Measurements from ENCODE around the gene LRMDA. TPM values are rescaled to one million over a fixed set of nuclear protein-coding genes. Genes with fewer than 3 reads are reported as not detected.

Gene LRMDA
- total and polyA plus RNA-seq, 2 of the 4 experiments (the other 2 are of a cell fraction), result 0.07 TPM; not detected in 1

GRCh38 chr10:75922435-75922834, 491.0 kb downstream of the LRMDA start:
- dilution Hi-C loops (cut with HindIII; ENCODE audit: low sequenced_read_pairs, unreplicated experiment) (no loop called here), in situ Hi-C loops (cut with MboI; ENCODE audit: low sequenced_read_pairs) (no loop called here), intact Hi-C loops (cut with micrococcal nuclease) (loop anchor here (10.0 kb wide), 1 partner anchor 622 kb away; no protein-coding TSS in a partner anchor)
- ChIA-PET POLR2A (ENCODE audit: unreplicated experiment) (no interaction called here), CTCF (interaction anchor here (1.5 kb wide), 1 partner anchor 12 kb away, joined by 3 read pairs; no protein-coding TSS in a partner anchor)
- no peak overlapping the region for H3K56ac ChIP-seq (ENCODE audit: extremely low read depth, insufficient read depth, low read length)
- H4K8ac ChIP-seq (ENCODE audit: low read depth in 2 of 2, low read length in 2 of 2), result no peak overlapping the region
- H3K9me3 ChIP-seq (ENCODE audit: control insufficient read depth, insufficient read depth, low read length), result no peaks in the 10 kb centered on the region
- H3K9me1 ChIP-seq (ENCODE audit: insufficient read depth, low read length), result no peaks in the 10 kb centered on the region
- no peak for ATAC-seq (ENCODE audit: low read depth)
- no peak overlapping the region for H2BK15ac ChIP-seq (ENCODE audit: low read depth, low read length)
- no peak overlapping the region for H2AK5ac ChIP-seq (ENCODE audit: low read depth, low read length)
- H4K5ac ChIP-seq (ENCODE audit: low read depth, low read length), result no peak overlapping the region
- BruUV-seq (replicated peaks), result no TSS peak
- no peak overlapping the region for H3K27ac ChIP-seq (ENCODE audit: insufficient read depth, low read length)
- H3K27me3 ChIP-seq (ENCODE audit: control insufficient read depth, insufficient read depth, low read length), result peaks cover 9% of the 10 kb centered on the region
- H3K23ac ChIP-seq (ENCODE audit: low read depth, low read length), result no peak overlapping the region
- no peak overlapping the region for H3K9ac ChIP-seq (ENCODE audit: low read depth, low read length)
- no peaks in the 10 kb centered on the region for H3K36me3 ChIP-seq (ENCODE audit: control insufficient read depth, insufficient read depth, low read length)
- H2AFZ ChIP-seq (replicated peaks; ENCODE audit: low read length, poor library complexity), result no peak overlapping the region
- no peaks in the 10 kb centered on the region for H3K4me1 ChIP-seq (ENCODE audit: control insufficient read depth, insufficient read depth, low read length)
- H3K18ac ChIP-seq (ENCODE audit: low read depth, low read length), result no peak overlapping the region
- no peaks in the 10 kb centered on the region for H3K79me1 ChIP-seq (ENCODE audit: low read depth in 1 of 2, low read length in 2 of 2)
- no peak overlapping the region for H2BK5ac ChIP-seq (ENCODE audit: low read depth, low read length, poor library complexity, severe bottlenecking)
- H2AK9ac ChIP-seq (replicated peaks; ENCODE audit: low read depth, low read length, poor library complexity), result no peak overlapping the region
- no peak for TF ChIP-seq CTCF (conservative IDR thresholded peaks at IDR 0.05; ENCODE audit: low read depth, low read length)
- TF ChIP-seq MAFK (IDR thresholded peaks at IDR 0.05; ENCODE audit: low read depth, low read length), result no peak
- TF ChIP-seq RAD21 (IDR thresholded peaks at IDR 0.05; ENCODE audit: low read length), result no peak
- no peak for TF ChIP-seq CHD1 (IDR thresholded peaks at IDR 0.05; ENCODE audit: low read depth, low read length)
- no peak for TF ChIP-seq ELK1 (IDR thresholded peaks at IDR 0.05; ENCODE audit: borderline replicate concordance, low read depth, low read length)
- TF ChIP-seq CEBPB (IDR thresholded peaks at IDR 0.05; ENCODE audit: low read depth, low read length), result no peak
- H3K14ac ChIP-seq (replicated peaks; ENCODE audit: low read depth, low read length), result no peak overlapping the region
- no peak overlapping the region for H2BK20ac ChIP-seq (ENCODE audit: low read depth, low read length)
- no peak overlapping the region for H3K4ac ChIP-seq (ENCODE audit: low read depth, low read length)
- no peak overlapping the region for H3K4me2 ChIP-seq (ENCODE audit: low read depth, low read length)
- peak; percentile 0 for DNase-seq
- no peak overlapping the region for H2BK120ac ChIP-seq (ENCODE audit: low read depth, low read length)
- H4K91ac ChIP-seq (ENCODE audit: insufficient read depth, low read depth, low read length), result no peak overlapping the region
- no peaks in the 10 kb centered on the region for H4K20me1 ChIP-seq (ENCODE audit: insufficient read depth, low read length)
- no peak overlapping the region for H3K4me3 ChIP-seq (ENCODE audit: insufficient read depth, low read depth, low read length)

Data from IMR-90 (cell line).